Ammon's horn (tissue), 1 donor: ENCODE data around the gene GRAMD1B.

Experiments
- DNase-seq: peaks from one replicate; pipeline ENCODE4 v3.0.0-alpha.2; 2016; ENCODE audit warnings: low spot score

GRAMD1B gene

DNA sequence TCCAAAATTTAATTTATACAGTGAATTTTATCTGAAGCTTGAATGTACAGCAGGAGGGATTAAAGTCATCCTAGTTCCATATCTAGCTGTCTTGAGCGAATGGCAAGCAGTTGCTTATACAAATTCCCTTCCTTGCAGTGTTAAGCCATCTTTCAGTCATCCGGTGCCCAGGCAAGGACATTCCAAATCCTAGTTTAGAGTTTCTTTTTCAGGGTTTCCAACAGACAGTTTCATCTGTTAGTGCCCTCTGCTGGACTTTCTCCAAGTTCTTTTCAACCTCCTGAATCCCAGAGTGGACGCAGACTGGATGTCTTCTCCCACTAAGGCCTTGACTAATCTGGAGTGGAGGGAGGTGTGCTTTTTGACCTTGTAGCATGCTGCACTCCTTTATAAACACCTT, 45.4 kb downstream of the GRAMD1B start:
- DNase-seq: no peak

DNA sequence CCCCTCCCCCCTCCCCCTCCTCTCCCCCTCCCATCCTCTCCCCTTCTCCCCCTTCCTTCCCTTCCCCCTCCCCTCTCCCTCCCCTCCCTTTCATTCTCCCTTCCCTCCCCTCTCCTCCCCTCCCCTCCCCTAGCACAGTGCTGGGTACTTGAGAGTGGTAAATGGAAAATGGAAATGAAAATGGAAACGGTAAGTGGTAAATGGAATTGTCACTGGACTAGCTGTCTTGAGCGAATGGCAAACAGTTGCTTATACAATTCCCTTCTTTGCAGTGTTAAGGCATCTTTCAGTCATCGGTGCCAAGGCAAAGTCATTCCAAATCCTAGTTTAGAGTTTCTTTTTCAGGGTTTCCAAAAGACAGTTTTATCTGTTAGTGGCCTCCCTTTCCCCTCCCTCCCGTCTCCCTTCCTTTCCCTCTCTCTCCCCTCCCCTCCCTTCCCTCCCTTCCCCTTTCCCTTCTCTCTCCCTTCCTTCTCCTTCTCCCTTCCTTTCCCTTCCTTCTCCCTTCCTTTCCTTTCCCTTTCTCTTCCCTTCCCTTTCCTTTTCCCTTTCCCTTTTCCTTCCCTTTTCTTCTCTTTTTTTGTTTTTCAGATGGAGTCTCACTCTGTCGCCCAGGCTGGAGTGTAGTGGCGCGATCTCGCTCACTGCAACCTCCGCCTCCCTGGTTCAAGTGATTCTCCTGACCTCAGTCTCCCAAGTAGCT, 47.3 kb downstream of the GRAMD1B start:
- DNase-seq: no peak

DNA sequence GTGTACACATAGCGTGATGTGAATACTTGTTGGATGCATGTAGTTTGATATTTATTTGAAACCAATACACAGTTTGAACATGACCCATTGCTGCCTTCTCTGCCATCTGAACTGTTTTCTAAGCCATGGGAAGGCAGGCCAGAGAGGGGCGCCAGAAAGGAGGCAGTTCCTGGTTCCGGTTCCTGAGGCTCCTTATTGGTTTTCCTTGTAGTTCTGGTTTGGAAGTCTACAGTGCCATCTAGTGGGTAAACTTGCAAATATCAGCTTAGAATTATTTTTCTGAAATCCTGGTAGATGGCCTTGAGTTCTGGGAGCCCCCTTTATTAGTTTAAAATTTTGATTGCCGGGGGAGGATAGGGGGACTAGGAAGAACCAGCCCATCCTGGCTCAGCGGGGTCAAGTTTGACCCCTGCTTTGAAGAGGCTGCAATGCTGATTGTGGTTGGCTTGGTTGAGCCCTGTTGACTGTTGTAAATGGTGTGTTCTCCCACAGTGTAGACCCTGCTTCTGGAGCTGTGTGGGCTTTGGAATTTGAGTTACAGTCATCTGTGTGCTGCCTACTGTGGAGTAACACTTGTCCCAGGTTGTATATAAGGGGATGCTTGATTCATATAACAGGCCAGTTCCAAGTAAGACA, 48.4 kb downstream of the GRAMD1B start:
- peak; percentile 82 for DNase-seq

DNA sequence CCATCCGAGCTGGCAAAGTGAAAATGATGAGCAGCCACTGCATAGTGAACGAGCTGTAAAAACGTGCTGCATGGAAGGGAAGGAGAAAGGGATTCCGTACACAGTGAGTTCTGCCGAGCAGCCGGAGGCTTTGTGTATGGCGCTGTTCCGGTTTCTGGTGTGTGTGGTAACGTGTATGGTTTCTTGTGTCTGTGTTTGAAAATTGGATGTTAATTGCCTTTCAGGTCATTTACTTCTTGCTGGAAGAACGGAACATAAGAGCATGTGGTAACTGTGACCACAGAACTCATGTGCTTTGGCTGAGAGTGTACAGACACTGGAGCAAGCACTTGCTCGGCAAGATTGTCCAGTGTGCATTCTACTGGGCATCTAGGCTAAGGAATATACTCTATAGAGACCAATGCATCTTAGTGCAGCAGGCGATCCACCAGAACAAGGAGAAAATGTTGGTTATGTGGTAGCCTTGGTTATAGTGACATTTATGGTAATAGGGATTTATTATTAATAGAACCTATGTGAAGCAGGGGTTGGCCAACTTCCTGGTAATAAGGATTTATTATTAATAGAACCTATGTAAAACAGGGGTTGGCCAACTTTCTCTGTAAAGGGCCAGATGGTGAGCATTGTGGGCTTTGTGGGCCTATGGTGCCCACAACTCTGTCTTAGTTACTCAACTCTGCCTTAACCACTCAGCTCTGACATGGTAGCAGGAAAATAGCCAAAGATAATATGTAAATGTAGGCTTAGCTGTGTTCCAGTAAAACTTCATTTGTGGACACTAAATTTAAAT, 49.2 kb downstream of the GRAMD1B start:
- DNase-seq: no peak

DNA sequence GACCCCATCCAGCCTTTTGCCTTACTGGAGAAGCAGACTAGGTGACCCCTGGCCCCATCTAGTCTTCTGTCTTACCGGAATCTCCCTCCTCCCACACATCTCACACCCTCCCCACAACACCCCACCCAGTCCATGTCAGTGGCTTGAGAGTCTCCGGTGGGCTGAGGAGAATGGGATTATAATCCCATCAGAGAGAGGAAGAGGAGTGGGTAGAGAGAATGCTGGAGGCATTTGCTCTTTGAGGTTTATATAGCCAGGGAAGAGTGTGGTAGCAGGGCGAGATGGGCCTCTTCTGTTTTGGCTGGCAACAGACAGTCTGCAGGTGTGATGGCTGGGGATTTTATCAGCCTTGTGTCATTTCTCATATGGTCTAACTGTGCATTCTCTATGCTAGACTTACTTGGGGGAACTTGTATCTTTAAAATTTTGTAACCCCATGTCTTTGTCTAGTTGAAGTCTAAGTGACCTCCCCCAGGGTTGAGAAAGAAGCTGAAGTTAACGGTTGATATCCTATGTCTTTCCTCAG, 50.3 kb downstream of the GRAMD1B start:
- DNase-seq: no peak

DNA sequence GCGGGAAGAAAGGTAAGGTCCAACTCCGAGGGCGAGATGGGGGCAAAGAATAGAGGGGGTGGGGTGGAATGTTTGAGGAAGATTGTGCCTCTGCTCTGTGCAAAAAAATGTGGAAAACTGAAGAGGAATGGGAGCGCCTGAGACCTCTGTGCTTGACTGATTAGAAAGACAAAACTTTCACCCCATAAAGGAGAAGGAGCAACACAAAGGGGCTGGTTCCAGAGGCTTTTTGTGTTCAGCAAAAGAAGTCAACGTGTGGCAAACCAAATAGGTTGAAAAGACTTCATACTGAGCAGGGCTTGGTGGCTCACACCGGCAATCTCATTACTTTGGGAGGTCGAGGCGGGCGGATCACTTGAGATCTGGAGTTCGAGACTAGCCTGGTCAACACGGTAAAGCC, 50.8 kb downstream of the GRAMD1B start:
- no peak for DNase-seq

DNA sequence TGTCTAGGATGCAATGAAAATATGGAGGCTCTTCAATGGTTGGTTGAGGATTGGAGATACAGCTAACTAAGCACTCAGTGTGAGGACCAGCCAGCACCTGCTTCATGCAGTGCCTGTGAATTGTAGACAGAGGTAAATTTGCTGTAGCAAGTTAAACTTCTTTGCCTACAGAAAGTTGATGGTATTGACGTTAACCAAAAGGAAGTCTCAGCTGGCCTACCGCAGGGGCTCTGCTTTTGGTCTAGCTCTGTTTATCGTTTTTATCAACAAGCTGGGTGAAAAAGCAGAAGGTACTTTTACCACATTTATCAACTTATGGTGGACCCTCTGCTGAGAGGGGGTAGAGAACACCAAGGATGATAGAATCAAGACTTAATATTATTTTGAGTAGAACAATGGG, 51.6 kb downstream of the GRAMD1B start:
- no peak for DNase-seq

DNA sequence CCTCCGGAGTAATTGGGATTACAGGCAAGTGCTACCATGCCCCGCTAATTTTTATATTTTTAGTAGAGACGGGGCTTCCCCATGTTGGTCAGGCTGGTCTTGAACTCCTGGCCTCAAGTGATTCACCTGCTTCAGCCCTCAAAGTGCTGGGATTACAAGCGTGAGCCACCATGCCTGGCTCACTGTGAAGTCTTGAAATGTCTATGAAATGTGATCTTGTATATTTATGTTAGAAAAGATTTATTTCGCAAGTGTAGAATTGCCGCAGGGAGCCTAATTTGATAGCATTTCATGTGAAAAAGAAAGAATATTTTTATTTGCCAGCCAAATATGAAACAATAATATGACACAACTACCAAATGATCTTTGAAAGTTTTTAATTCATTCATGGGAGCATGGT, 52.1 kb downstream of the GRAMD1B start:
- no peak for DNase-seq

DNA sequence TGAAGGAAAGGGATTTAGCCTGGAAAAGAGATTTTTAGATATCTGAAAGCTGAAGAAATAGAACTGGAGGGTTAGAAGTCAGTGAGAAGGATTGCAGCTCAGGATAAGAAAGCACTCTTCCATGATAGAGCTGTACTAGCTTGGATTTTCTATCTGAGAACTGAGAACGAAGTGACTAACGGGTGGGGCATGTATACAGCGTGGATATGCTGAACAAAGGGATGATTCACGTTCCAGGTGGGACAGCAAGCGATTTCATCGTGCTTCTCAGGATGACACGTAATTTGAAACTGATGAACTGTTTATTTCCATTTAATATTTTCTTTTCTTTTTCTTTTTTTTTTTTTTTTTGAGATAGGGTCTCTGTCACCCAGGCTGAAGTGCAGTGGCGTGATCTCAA, 53.0 kb downstream of the GRAMD1B start:
- DNase-seq: no peak

DNA sequence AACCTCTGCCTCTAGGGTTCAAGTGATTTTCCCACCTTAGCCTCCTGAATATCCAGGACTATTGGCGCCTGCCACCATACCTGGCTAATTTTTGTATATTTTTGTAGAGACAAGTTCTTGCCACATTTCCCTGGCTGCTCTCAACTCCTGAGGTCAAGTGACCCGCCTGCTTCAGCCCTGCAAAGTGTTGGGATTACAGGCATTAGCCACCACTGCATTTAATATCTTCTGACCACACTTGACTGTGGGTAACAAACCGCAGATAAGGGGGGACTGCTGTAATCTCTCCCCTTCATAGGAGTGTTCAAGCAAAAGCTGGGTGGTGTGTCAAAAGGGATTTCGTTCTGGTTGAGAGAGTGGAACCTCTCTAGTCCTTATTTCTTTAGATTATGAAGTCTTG, 53.4 kb downstream of the GRAMD1B start:
- no peak for DNase-seq

DNA sequence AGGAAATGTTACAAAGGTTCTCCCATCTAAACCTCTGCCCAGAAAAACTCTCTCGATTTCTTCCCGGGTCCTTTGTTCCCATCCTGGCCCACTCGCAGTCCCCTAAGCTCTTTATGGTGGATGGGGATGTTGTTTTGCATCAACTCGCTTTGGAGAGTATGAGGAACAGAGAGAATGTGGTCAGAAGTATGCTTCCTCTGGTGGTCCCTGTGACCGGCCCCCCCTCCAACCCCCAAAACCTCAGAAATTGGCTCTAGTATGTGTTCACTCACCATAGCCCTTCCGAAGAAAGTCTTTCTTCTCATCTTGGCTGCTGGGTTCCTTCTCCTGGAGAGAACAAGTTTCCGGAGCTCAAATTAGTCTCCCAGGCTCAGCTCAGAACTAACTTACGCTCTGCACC, 54.4 kb downstream of the GRAMD1B start:
- no peak for DNase-seq

DNA sequence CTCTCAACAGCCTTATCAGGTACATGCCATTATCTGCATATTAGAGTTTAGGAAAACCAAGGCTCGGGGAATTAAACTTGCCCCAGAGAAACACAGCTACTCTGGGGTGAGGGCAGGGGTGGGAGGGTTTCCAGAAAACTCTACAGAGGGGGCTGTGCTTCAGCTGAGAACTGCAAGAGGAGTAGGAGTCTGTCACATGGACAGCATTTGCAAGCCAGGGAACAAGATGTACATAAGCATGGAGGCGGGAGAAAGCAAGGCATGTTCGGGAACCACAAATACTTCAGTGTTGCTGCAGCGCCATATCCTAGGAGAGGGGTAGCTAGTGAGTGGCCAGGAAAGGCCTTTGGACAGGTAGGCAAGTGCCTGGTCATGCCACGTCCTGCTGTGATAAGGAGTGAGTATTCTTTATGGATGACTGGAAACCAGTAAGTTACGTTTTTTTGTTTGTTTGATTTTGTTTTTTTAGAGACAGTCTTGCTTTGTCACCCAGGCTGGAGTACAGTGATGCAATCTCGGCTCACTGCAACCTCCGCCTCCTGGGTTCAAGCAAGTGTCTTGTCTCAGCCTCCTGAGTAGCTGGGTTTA, 57.2 kb downstream of the GRAMD1B start:
- peak; percentile 71 for DNase-seq

DNA sequence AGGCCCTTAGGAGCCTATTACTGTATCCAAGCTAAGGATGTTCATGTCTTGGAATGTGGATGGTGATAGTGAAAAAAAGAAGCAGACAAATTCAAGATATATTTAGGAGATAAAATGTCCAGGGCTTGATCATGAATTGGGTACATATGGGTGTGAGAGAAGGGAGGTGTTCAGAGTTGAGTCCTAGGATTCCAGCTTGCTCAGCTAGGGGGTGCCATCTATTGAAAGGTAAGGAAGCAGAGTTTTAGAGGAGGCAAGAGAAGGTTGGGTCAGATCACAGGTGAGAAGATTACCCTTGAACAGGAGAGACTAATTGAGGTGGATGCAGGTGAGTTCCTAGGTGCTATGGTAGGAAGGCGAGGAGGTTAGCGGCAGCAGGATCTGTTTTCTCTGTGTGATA, 60.5 kb downstream of the GRAMD1B start:
- no peak for DNase-seq

DNA sequence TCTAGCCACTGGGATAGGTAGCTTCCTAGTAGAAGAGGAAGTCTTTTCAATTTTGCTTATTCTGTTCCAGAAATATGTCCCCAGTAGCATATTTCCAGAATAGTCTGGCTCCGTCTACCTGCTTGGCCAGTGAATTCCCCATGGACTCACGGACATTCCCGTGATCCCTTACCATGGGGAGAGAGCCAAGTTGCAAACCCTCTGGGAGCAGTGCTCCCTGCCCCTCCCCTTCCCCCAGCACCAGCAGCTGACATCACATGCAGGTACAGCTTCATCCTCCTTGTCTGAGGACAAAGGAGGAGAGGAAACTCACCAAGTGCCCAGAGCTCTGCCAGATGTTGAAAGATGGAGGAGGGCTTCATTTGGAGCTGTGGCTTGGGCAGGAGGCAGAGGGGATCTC, 61.2 kb downstream of the GRAMD1B start:
- DNase-seq: no peak

DNA sequence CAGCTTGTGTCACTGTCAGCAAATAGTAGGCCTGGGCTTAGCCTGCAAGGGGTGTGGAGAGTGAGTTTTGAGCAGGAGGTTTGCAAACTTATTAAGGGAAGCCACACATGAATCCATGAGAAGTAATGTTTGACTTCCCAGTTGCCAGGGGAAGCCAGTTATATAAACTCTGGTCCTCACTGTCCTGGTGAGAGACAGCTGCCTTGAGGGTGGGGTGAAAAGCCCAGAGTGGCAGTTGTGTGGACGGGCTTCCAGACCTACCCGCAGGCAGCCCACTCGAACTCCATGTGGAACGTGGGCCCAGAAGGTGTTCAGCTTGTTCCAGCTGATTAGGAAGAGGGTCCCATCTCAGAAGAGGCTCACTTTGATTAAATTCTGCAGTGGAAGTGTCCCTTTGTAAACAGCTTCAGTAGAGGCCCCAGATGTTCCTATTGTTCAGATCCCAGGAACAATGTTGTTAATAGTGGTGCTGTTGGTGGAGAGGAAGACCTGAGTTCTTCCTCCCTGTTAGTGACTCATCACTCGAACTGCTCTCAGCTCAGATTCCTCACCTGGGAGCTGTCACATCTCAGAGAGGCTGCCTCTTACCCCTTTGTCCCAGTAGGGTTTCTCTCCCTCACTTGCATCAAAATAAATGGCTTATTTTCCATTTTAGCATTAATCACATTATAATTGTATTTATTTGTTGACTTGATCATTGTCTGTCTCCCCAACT, 63.4 kb downstream of the GRAMD1B start:
- no peak for DNase-seq

DNA sequence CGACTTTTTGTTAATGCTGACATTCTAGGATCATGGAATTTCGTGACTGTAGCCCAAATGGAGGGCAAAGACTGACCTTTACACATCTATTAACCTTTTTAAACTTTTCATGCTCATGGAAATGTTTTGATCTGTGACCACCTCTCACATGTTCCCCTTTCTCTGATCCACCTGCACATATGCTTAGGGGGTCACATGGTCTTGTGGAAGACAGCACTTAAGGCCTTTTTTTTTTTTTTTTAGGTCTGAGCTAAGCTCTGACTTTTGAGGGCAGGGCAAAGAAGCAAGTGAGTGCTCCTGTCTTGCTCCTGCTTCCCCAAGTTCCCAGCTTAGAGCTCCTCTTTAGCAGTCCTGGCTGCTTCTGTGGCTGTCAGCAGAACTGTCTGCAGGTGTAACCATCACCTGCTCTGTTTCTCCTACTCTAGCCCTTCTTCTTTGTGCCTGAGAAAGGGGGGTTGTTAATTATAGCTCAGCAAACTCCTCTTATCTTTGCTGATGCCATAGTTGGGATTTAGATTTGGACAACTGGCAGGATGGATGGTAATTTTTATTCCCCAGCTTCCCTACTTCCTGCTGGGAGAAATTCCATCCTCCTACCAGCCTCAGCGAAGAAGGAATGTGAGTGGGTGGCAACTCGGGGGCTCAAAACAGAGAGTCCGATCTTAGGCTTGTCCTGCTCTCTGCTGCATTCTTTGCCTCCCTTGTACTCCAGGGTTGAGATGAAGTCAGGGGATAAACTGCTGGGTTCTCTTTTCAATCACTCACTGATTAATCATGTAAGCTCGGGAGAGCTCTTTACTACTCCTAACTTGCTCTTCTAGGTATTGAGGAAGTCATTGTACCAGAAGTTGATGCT, 64.4 kb downstream of the GRAMD1B start:
- DNase-seq: no peak

DNA sequence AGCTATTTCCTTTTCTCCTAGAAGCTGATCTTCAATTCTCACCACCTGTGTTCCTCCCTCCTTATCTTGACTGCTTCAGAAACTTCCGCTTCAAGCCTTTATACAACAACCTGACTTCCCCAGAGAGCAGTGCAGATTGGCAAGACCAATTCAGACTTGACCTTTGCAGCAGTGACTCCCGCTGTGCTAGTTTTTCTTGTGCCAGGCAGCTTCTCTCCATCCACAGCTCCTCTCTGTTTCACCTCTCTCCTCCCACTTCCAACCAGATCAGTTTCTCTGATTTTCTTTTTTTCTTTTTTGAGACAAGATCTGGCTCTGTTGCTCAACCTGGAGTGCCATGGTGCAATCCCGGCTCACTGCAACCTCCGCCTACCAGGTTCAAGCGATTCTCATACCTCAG, 74.3 kb downstream of the GRAMD1B start:
- DNase-seq: no peak

DNA sequence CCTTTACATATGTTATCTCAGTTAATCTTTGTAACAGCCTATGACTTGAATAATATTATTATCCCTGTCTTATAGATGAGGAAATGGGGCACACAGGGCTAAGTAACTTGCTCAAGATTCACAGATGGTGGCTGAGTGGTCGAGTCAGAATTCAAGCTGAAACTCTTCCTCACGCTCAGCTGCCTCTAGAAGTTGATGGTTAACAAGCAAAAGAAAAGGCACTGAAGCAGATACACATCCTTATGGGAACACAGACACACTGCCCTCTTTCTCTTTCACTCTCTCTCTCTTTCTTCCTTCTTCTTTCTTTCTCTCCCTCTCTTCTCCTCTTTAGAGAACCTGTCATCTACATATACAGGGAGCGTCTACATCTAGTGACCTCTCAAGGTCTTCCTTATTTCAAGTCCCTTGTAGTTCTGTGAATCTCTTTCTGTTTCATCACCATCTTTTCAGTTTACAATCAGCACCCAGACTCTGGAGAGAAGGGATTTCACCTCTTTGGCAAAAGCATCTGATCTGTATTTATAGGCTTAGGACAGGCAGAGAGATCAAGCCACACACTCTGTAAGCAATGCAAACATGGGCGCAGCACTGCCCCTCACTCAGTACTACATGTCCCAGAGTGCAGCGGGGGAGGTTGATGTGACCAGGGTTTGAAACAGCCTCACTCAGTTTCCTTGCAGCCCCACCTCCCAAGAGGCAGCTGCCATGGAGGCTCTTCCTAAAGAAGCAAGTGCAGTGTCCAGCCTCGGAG, 75.7 kb downstream of the GRAMD1B start:
- DNase-seq: peak; percentile 62

DNA sequence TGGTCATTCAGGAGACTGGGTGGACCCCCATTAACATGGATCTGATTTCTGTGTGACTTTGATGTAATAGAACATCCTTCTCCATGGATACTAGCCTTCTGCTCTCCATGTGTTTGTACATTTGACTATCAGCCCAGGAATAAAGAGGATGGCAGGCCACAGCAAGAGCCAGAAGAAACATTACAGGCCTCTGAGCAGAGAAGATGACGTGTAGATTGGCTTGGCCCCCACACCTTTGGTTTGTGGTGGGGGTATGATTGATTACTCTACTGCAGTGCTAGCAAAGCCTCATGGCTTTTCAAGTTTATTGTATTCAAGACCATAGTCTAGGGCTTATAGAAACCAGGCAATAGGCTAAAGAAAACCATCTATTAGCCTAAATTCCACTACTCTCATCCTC, 77.0 kb downstream of the GRAMD1B start:
- no peak for DNase-seq
